ENCODE measurements around the gene GPR37L1.
A peak's percentile ranks its signal among the peaks of the same experiment; 100 is the strongest.

The GPR37L1 gene

GRCh38 chr1:202163281-202164270 lies 40.9 kb downstream of the GPR37L1 start:
- H3K36me3 ChIP-seq (replicated peaks in 1 of 2; ENCODE audit: control insufficient read depth in 2 of 2, insufficient read depth in 2 of 2, low read length in 2 of 2), result no peaks in the 10 kb centered on the region
- H3K9me3 ChIP-seq (replicated peaks in 1 of 2; ENCODE audit: control insufficient read depth in 2 of 2, insufficient read depth in 1 of 2, low read depth in 1 of 2, low read length in 2 of 2), result no peaks in the 10 kb centered on the region
- H3K27me3 ChIP-seq (ENCODE audit: control insufficient read depth in 3 of 3, insufficient read depth in 3 of 3, low read depth in 1 of 3, low read length in 3 of 3), result peaks cover 0 to 60% (median 0%) of the 10 kb centered on the region in 3 experiments
- H3K4me2 ChIP-seq (ENCODE audit: insufficient read depth, low read length, poor library complexity, severe bottlenecking), result no peak overlapping the region
- H3K14ac ChIP-seq (ENCODE audit: low read length), result no peak overlapping the region
- no peak overlapping the region for H4K8ac ChIP-seq (ENCODE audit: low read depth, low read length)
- no peak overlapping the region for H2BK5ac ChIP-seq (ENCODE audit: low read length)
- H2BK12ac ChIP-seq (ENCODE audit: low read length), result no peak overlapping the region
- H2BK120ac ChIP-seq (ENCODE audit: low read depth, low read length), result no peak overlapping the region
- no peaks in the 10 kb centered on the region for H3K79me1 ChIP-seq (ENCODE audit: low read depth, low read length)
- no CpG with 5 or more reads among the region's 12 CpGs for WGBS, 2 donors (ENCODE audit: extremely low coverage in 2 of 2, insufficient read length in 2 of 2, insufficient replicate concordance in 1 of 2)
- H2BK15ac ChIP-seq (ENCODE audit: low read length), result peak overlapping the region; percentile 60
- H4K91ac ChIP-seq (ENCODE audit: low read depth, low read length, poor library complexity), result no peak overlapping the region
- H3K27ac ChIP-seq (replicated peaks; ENCODE audit: low read length), result no peak overlapping the region
- H3K18ac ChIP-seq (ENCODE audit: low read length), result peak overlapping the region; percentile 39
- no peak overlapping the region for H3K23ac ChIP-seq (ENCODE audit: low read depth, low read length, poor library complexity)
- H3K4me1 ChIP-seq (ENCODE audit: control insufficient read depth in 2 of 2, insufficient read depth in 1 of 2, low read depth in 1 of 2, low read length in 2 of 2), result peaks cover 18 to 19% of the 10 kb centered on the region in 2 donors
- H2AK5ac ChIP-seq (ENCODE audit: low read depth, low read length), result peak overlapping the region; percentile 79
- H3K4me3 ChIP-seq (ENCODE audit: low read length in 2 of 2), result no peak overlapping the region
- H3K4ac ChIP-seq (ENCODE audit: low read length), result no peak overlapping the region
- peak overlapping the region; percentile 43 for H2AFZ ChIP-seq (ENCODE audit: low read length)
- DNase-seq (ENCODE audit: low spot score), result no peak
- no peak overlapping the region for H3K9ac ChIP-seq (ENCODE audit: low read depth, low read length, poor library complexity)

- no peak for DNase-seq (ENCODE audit: low spot score)
- Histone ChIP-seq H3K14ac (ENCODE audit: low read length) (no peak overlapping the region), H4K91ac (ENCODE audit: low read depth, low read length, poor library complexity) (no peak overlapping the region), H2BK120ac (ENCODE audit: low read depth, low read length) (no peak overlapping the region), H3K27me3 (ENCODE audit: control insufficient read depth in 3 of 3, insufficient read depth in 3 of 3, low read depth in 1 of 3, low read length in 3 of 3) (peaks cover 0 to 68% (median 0%) of the 10 kb centered on the region in 3 experiments), H3K9me3 (replicated peaks in 1 of 2; ENCODE audit: control insufficient read depth in 2 of 2, insufficient read depth in 1 of 2, low read depth in 1 of 2, low read length in 2 of 2) (no peaks in the 10 kb centered on the region), H2AFZ (ENCODE audit: low read length) (no peak overlapping the region), H3K23ac (ENCODE audit: low read depth, low read length, poor library complexity) (peak overlapping the region; percentile 46), H3K4me3 (ENCODE audit: low read length in 2 of 2) (no peak overlapping the region), H2BK5ac (ENCODE audit: low read length) (no peak overlapping the region), H2BK15ac (ENCODE audit: low read length) (peak overlapping the region; percentile 60), H2BK12ac (ENCODE audit: low read length) (no peak overlapping the region), H3K36me3 (replicated peaks in 1 of 2; ENCODE audit: control insufficient read depth in 2 of 2, insufficient read depth in 2 of 2, low read length in 2 of 2) (no peaks in the 10 kb centered on the region), H3K4me1 (ENCODE audit: control insufficient read depth in 2 of 2, insufficient read depth in 1 of 2, low read depth in 1 of 2, low read length in 2 of 2) (peaks cover 18 to 19% of the 10 kb centered on the region in 2 donors), H3K4me2 (ENCODE audit: insufficient read depth, low read length, poor library complexity, severe bottlenecking) (no peak overlapping the region), H3K18ac (ENCODE audit: low read length) (peak overlapping the region; percentile 60), H3K27ac (replicated peaks; ENCODE audit: low read length) (no peak overlapping the region), H3K9ac (ENCODE audit: low read depth, low read length, poor library complexity) (no peak overlapping the region), H4K8ac (ENCODE audit: low read depth, low read length) (no peak overlapping the region), H2AK5ac (ENCODE audit: low read depth, low read length) (peak overlapping the region; percentile 79), H3K4ac (ENCODE audit: low read length) (no peak overlapping the region), H3K79me1 (ENCODE audit: low read depth, low read length) (no peaks in the 10 kb centered on the region)
- WGBS, 2 donors (ENCODE audit: extremely low coverage in 2 of 2, insufficient read length in 2 of 2, insufficient replicate concordance in 1 of 2), result no CpG with 5 or more reads among the region's 11 CpGs
Measured at GRCh38 chr1:202164271-202165037, 41.7 kb downstream of the GPR37L1 start.

GRCh38 chr1:202165267-202165941 lies 42.7 kb downstream of the GPR37L1 start:
- Histone ChIP-seq H2AK5ac (ENCODE audit: low read depth, low read length) (peak overlapping the region; percentile 38), H3K9ac (ENCODE audit: low read depth, low read length, poor library complexity) (no peak overlapping the region), H2AFZ (ENCODE audit: low read length) (no peak overlapping the region), H2BK15ac (ENCODE audit: low read length) (peak overlapping the region; percentile 51), H3K36me3 (replicated peaks in 1 of 2; ENCODE audit: control insufficient read depth in 2 of 2, insufficient read depth in 2 of 2, low read length in 2 of 2) (no peaks in the 10 kb centered on the region), H3K27ac (replicated peaks; ENCODE audit: low read length) (no peak overlapping the region), H3K18ac (ENCODE audit: low read length) (peak overlapping the region; percentile 34), H3K4me2 (ENCODE audit: insufficient read depth, low read length, poor library complexity, severe bottlenecking) (no peak overlapping the region), H3K9me3 (replicated peaks in 1 of 2; ENCODE audit: control insufficient read depth in 2 of 2, insufficient read depth in 1 of 2, low read depth in 1 of 2, low read length in 2 of 2) (no peaks in the 10 kb centered on the region), H3K27me3 (ENCODE audit: control insufficient read depth in 3 of 3, insufficient read depth in 3 of 3, low read depth in 1 of 3, low read length in 3 of 3) (peaks cover 0 to 71% (median 0%) of the 10 kb centered on the region in 3 experiments), H3K14ac (ENCODE audit: low read length) (peak overlapping the region; percentile 41), H3K4me1 (ENCODE audit: control insufficient read depth in 2 of 2, insufficient read depth in 1 of 2, low read depth in 1 of 2, low read length in 2 of 2) (peaks cover 14 to 19% of the 10 kb centered on the region in 2 donors), H2BK5ac (ENCODE audit: low read length) (no peak overlapping the region), H3K4ac (ENCODE audit: low read length) (no peak overlapping the region), H3K4me3 (ENCODE audit: low read length in 2 of 2) (no peak overlapping the region), H3K23ac (ENCODE audit: low read depth, low read length, poor library complexity) (peak overlapping the region; percentile 59), H3K79me1 (ENCODE audit: low read depth, low read length) (no peaks in the 10 kb centered on the region), H2BK120ac (ENCODE audit: low read depth, low read length) (peak overlapping the region; percentile 43), H2BK12ac (ENCODE audit: low read length) (no peak overlapping the region), H4K8ac (ENCODE audit: low read depth, low read length) (no peak overlapping the region), H4K91ac (ENCODE audit: low read depth, low read length, poor library complexity) (no peak overlapping the region)
- no CpG with 5 or more reads among the region's 20 CpGs for whole genome bisulfite sequencing, 2 donors (ENCODE audit: extremely low coverage in 2 of 2, insufficient read length in 2 of 2, insufficient replicate concordance in 1 of 2)
- DNase-seq (ENCODE audit: low spot score), result no peak

Data from neuronal stem cell (in vitro differentiated cells).